H1 (cell line): ENCODE results near the gene CLMP. TPM values are rescaled to one million over a fixed set of nuclear protein-coding genes. Genes with fewer than 3 reads are reported as not detected.

Experiments used
- CTCF ChIA-PET: fragments of 300-600 bp; sonication (Branson Sonifier 250); formaldehyde crosslinking; loops from one replicate; lab custom pipeline; 2021; ENCODE audit not compliant: partially characterized antibody; lab: Charles Lee
- POLR2A ChIA-PET: fragments of 300-600 bp; sonication (Branson Sonifier 250); formaldehyde crosslinking; loops from one replicate; lab custom pipeline; 2021; ENCODE audit warnings: inconsistent platforms; ENCODE audit not compliant: partially characterized antibody; lab: Charles Lee
- DNase-seq, 2 experiments: peaks; one replicate each; pipeline versions ENCODE4 v3.0.0 to v3.0.0-alpha.2; 2010 to 2022; ENCODE audit warnings: low spot score in 2 of 2, low read depth in 1 of 2, mixed read lengths in 1 of 2
- FAIRE-seq: peaks from 2 replicates; lab custom pipeline; 2011; peaks lifted over from hg19 to GRCh38; lab: Jason Lieb, UNC
- H2AFZ ChIP-seq: 2 replicates; pipeline ENCODE4 v1.8.1; 2012; ENCODE audit warnings: low read length, inconsistent platforms
- H2AK5ac ChIP-seq: 2 replicates; pipeline ENCODE4 v1.6.1; 2013; ENCODE audit warnings: low read depth, low read length
- H2BK120ac ChIP-seq: replicated peaks from 2 replicates; pipeline ENCODE3; 2013; ENCODE audit warnings: low read depth, low read length, inconsistent platforms
- H2BK12ac ChIP-seq: 2 replicates; pipeline ENCODE4 v1.6.1; 2013; ENCODE audit warnings: low read depth, low read length
- H2BK15ac ChIP-seq: 2 replicates; pipeline ENCODE4 v1.6.1; 2013; ENCODE audit warnings: low read length
- H2BK20ac ChIP-seq: 2 replicates; pipeline ENCODE4 v1.6.1; 2013; ENCODE audit warnings: low read length
- H2BK5ac ChIP-seq: 2 replicates; pipeline ENCODE4 v1.6.1; 2013; ENCODE audit warnings: low read depth, low read length
- H3K14ac ChIP-seq: 2 replicates; pipeline ENCODE4 v1.6.1; 2013; ENCODE audit warnings: inconsistent platforms; ENCODE audit not compliant: insufficient read length
- H3K18ac ChIP-seq: 2 replicates; pipeline ENCODE4 v1.6.1; 2013; ENCODE audit warnings: low read length; ENCODE audit errors: extremely low read depth
- H3K23ac ChIP-seq: 2 replicates; pipeline ENCODE4 v1.6.1; 2013; ENCODE audit warnings: inconsistent platforms; ENCODE audit not compliant: insufficient read length
- H3K23me2 ChIP-seq: 2 replicates; pipeline ENCODE4 v1.6.1; 2013; ENCODE audit warnings: low read depth, low read length
- H3K27ac ChIP-seq: 2 replicates; pipeline ENCODE4 v1.6.1; 2011; ENCODE audit warnings: low read depth, low read length, inconsistent platforms
- H3K27me3 ChIP-seq, 4 experiments: replicated peaks in 1 of 4; 1 replicate in 1 of 4; 2 replicates in 3 of 4; pipeline versions ENCODE4 v1.6.1 to v1.8.1; 2011 to 2013; ENCODE audit warnings: low read length in 3 of 4, mild to moderate bottlenecking in 3 of 4, inconsistent platforms in 2 of 4, mixed read lengths in 2 of 4, moderate library complexity in 1 of 4; ENCODE audit not compliant: control insufficient read depth in 3 of 4, insufficient read depth in 3 of 4; ENCODE audit errors: extremely low read depth in 1 of 4
- H3K36me3 ChIP-seq, 4 experiments: 2 replicates each; pipeline versions ENCODE4 v1.6.1 to v1.8.1; 2011 to 2013; ENCODE audit warnings: mild to moderate bottlenecking in 4 of 4, low read length in 3 of 4, moderate library complexity in 2 of 4, control low read depth in 1 of 4, inconsistent platforms in 1 of 4; ENCODE audit not compliant: insufficient read depth in 4 of 4, control insufficient read depth in 2 of 4
- H3K4ac ChIP-seq: replicated peaks from 2 replicates; pipeline ENCODE3; 2013; ENCODE audit warnings: low read length, low read depth, mixed read lengths, inconsistent platforms; ENCODE audit not compliant: insufficient read length
- H3K4me1 ChIP-seq, 4 experiments: replicated peaks in 1 of 4; 1 replicate in 1 of 4; 2 replicates in 3 of 4; pipeline versions ENCODE4 v1.6.1 to v1.8.1; 2011 to 2013; ENCODE audit warnings: low read length in 3 of 4, inconsistent platforms in 2 of 4, mixed read lengths in 1 of 4; ENCODE audit not compliant: insufficient read depth in 4 of 4, control insufficient read depth in 3 of 4
- H3K4me2 ChIP-seq, 2 experiments: 2 replicates each; pipeline versions ENCODE4 v1.6.1 to v1.8.1; 2011 to 2013; ENCODE audit warnings: low read depth in 2 of 2, low read length in 2 of 2, control low read depth in 1 of 2, inconsistent platforms in 1 of 2, mild to moderate bottlenecking in 1 of 2; ENCODE audit not compliant: insufficient read depth in 1 of 2
- H3K4me3 ChIP-seq, 4 experiments: fragments of 200-600, 300-600 bp in 1 of 4; sonication (generic), shearing (Covaris generic), sonication (Bioruptor Twin) in 1 of 4; 2 replicates each; pipeline versions ENCODE4 v1.5.1 to v1.8.1; 2011 to 2016; ENCODE audit warnings: low read length in 4 of 4, low read depth in 3 of 4, control low read depth in 2 of 4, inconsistent platforms in 2 of 4, mild to moderate bottlenecking in 2 of 4, mixed read lengths in 1 of 4, moderate library complexity in 1 of 4; ENCODE audit not compliant: insufficient read depth in 2 of 4; ENCODE audit errors: extremely low read depth in 1 of 4
- H3K56ac ChIP-seq: replicated peaks from 2 replicates; pipeline ENCODE3; 2013; ENCODE audit warnings: low read depth, mild to moderate bottlenecking, mixed read lengths, low read length, inconsistent platforms; ENCODE audit not compliant: insufficient read length
- H3K79me1 ChIP-seq: 2 replicates; pipeline ENCODE4 v1.6.1; 2013; ENCODE audit warnings: low read depth, low read length, control low read depth
- H3K79me2 ChIP-seq, 2 experiments: 2 replicates each; pipeline versions ENCODE4 v1.6.1 to v1.8.1; 2012 to 2013; ENCODE audit warnings: low read length in 2 of 2, mild to moderate bottlenecking in 2 of 2, inconsistent platforms in 1 of 2; ENCODE audit not compliant: insufficient read depth in 2 of 2, control insufficient read depth in 1 of 2
- H3K9ac ChIP-seq, 4 experiments: replicated peaks in 1 of 4; 1 replicate in 1 of 4; 2 replicates in 3 of 4; pipeline versions ENCODE4 v1.6.1 to v1.8.1; 2011 to 2013; ENCODE audit warnings: low read depth in 3 of 4, low read length in 3 of 4, control low read depth in 2 of 4, mild to moderate bottlenecking in 2 of 4, moderate library complexity in 2 of 4, inconsistent platforms in 1 of 4; ENCODE audit errors: extremely low read depth in 1 of 4
- H3K9me3 ChIP-seq, 2 experiments: 2 replicates each; pipeline versions ENCODE4 v1.6.1 to v1.8.1; 2012 to 2013; ENCODE audit warnings: mild to moderate bottlenecking in 2 of 2, moderate library complexity in 2 of 2, control low read depth in 1 of 2, inconsistent platforms in 1 of 2, low read depth in 1 of 2, low read length in 1 of 2, mixed read lengths in 1 of 2; ENCODE audit not compliant: insufficient read depth in 2 of 2
- H4K20me1 ChIP-seq, 2 experiments: replicated peaks in 1 of 2; 2 replicates each; pipeline versions ENCODE3 to v1.8.1; 2011 to 2013; ENCODE audit warnings: inconsistent platforms in 2 of 2, low read length in 2 of 2, mild to moderate bottlenecking in 1 of 2; ENCODE audit not compliant: insufficient read depth in 2 of 2, control insufficient read depth in 1 of 2
- H4K5ac ChIP-seq: 2 replicates; pipeline ENCODE4 v1.6.1; 2013; ENCODE audit warnings: low read length, low read depth, mixed read lengths, inconsistent platforms; ENCODE audit not compliant: insufficient read length
- H4K8ac ChIP-seq: 2 replicates; pipeline ENCODE4 v1.8.0; 2013; ENCODE audit warnings: mild to moderate bottlenecking, moderate library complexity, low read length, inconsistent platforms; ENCODE audit not compliant: insufficient read depth; ENCODE audit errors: extremely low read depth
- H4K91ac ChIP-seq: replicated peaks from 2 replicates; pipeline ENCODE3; 2013; ENCODE audit warnings: low read length, mixed read lengths, inconsistent platforms; ENCODE audit not compliant: insufficient read length
- KDM1A ChIP-seq: fragments of 200-600, 300-600 bp; sonication (generic); IDR thresholded peaks from 2 replicates; pipeline ENCODE4 v1.7.1; 2016; ENCODE audit warnings: mild to moderate bottlenecking, low read length, borderline replicate concordance
- NANOG ChIP-seq: IDR thresholded peaks from 2 replicates; pipeline ENCODE4 v1.6.1; 2011; ENCODE audit warnings: low read length, low read depth, mild to moderate bottlenecking, inconsistent platforms; ENCODE audit not compliant: insufficient read depth, poor library complexity, severe bottlenecking
- RAD21 ChIP-seq, 2 experiments: IDR thresholded peaks in 1 of 2; conservative IDR thresholded peaks in 1 of 2; 2 replicates each; pipeline ENCODE4 v1.6.1; 2011; ENCODE audit warnings: low read depth in 2 of 2, low read length in 2 of 2, improper control_type of control experiment in 1 of 2, inconsistent platforms in 1 of 2, mild to moderate bottlenecking in 1 of 2, moderate library complexity in 1 of 2
- SIRT6 ChIP-seq: IDR thresholded peaks from one replicate; pipeline ENCODE4 v1.7.1; 2012; ENCODE audit warnings: low read length, inconsistent platforms
- SP1 ChIP-seq: IDR thresholded peaks from 2 replicates; pipeline ENCODE4 v1.6.1; 2011; ENCODE audit warnings: low read depth, low read length
- TAF7 ChIP-seq: optimal IDR thresholded peaks from 2 replicates; pipeline ENCODE3; 2011; ENCODE audit warnings: low read depth, mild to moderate bottlenecking, inconsistent platforms, low read length, moderate library complexity, borderline replicate concordance
- WGBS, 2 experiments: shearing (Covaris generic) in 1 of 2; methylation state at CpG; one replicate each; pipeline versions ENCODE4 v1.1.6 to v1.1.7; 2013 to 2015; ENCODE audit warnings: low lambda C conversion rate in 2 of 2, mixed read lengths in 2 of 2, inconsistent platforms in 1 of 2, low coverage in 1 of 2, missing lambda C conversion rate in 1 of 2; ENCODE audit not compliant: insufficient replicate concordance in 2 of 2, insufficient coverage in 1 of 2, insufficient read length in 1 of 2; ENCODE audit errors: extremely low coverage in 1 of 2, missing lambda C conversion rate in 1 of 2; 5-methylcytosine and 5-hydroxymethylcytosine counted together
- polyA plus RNA-seq, 7 experiments: library from polyadenylated mRNA; depleted of rRNA in 3 of 7; stranded (reverse) in 5 of 7; unstranded in 2 of 7; fragments of >200 nt in 5 of 7; fragments of 200-250 nt in 2 of 7; gene quantifications; 1 replicate in 5 of 7; 2 replicates in 1 of 7; 4 replicates in 1 of 7; pipeline versions ENCODE4 v1.2.1 to v1.2.3, GENCODE V29; 2011 to 2013; ENCODE audit warnings: missing spikeins in 2 of 7, mixed read lengths in 2 of 7
- total RNA-seq: library from RNA; stranded (reverse); fragmentation: NEBNext Ultra II Directional; extraction: Animal tissue kit (Norgen Biotek cat#: 25700); gene quantifications from 2 replicates; pipeline ENCODE4 v1.2.1, GENCODE V29; 2021

Gene CLMP
- total and polyA plus RNA-seq, 2 of the 8 experiments (the other 6 are each of a cell fraction or from before 2014, with no cell fraction given): 9.9 to 24.1 TPM

DNA sequence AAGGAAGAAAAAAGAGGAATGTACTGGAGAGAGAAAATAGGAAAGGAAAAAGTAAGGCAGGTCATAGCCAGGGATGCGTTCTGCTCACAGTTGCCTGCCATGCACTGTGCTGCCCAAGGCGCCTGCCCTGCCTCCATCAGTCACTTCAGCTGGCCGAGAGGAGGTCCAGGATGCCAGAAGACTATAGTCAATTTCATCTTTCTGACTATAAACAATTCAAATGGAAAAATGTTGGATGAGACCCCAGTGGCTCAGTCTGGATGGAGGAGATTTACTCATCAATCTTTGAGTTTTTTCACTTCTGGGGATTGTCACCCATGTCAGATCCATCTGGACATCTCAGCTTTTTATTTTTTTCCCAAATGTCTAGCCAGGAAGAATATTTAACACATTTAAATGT lies 36.7 kb upstream of the CLMP start:
- H4K20me1 ChIP-seq: no peaks in the 10 kb centered on the region
- no peaks in the 10 kb centered on the region for H3K36me3 ChIP-seq
- POLR2A ChIA-PET: no interaction called here
- H3K4me3 ChIP-seq: no peak overlapping the region
- H2AFZ ChIP-seq: no peak overlapping the region
- no peak overlapping the region for H3K4ac ChIP-seq
- no peak overlapping the region for H3K23ac ChIP-seq
- no peak overlapping the region for H3K27ac ChIP-seq
- no peak overlapping the region for H3K56ac ChIP-seq
- H3K9me3 ChIP-seq: no peaks in the 10 kb centered on the region
- no peaks in the 10 kb centered on the region for H3K79me2 ChIP-seq
- no peak overlapping the region for H3K14ac ChIP-seq
- H3K27me3 ChIP-seq: no peaks in the 10 kb centered on the region
- DNase-seq (no peak), FAIRE-seq (no peak)
- 94% methylated on average over 3 of the region's 3 CpGs; no CpG with 5 or more reads in 1 of the 2 experiments for WGBS, 2 experiments
- H3K23me2 ChIP-seq: no peaks in the 10 kb centered on the region; the same call in 1 of the 2 replicates
- H2BK12ac ChIP-seq: no peak overlapping the region
- peaks cover 0 to 6% (median 1%) of the 10 kb centered on the region in 4 experiments; a peak in 1 of 7 replicates for H3K4me1 ChIP-seq
- 0 out of 2 replicates have a peak overlapping the region, but pooled peaks have one; percentile 32 for H2BK15ac ChIP-seq
- no peak overlapping the region for H3K18ac ChIP-seq
- no peak overlapping the region for H4K8ac ChIP-seq
- no peak overlapping the region for H3K4me2 ChIP-seq
- H2BK5ac ChIP-seq: no peak overlapping the region
- no peaks in the 10 kb centered on the region for H3K79me1 ChIP-seq
- H4K5ac ChIP-seq: no peak overlapping the region
- no peak overlapping the region for H3K9ac ChIP-seq
- CTCF ChIA-PET: interaction anchor here (0.5 to 9.8 kb wide), 9 partner anchors 13 to 337 kb away, joined by 3 to 92 read pairs (median 5); no protein-coding TSS in a partner anchor
- TF ChIP-seq TAF7 (no peak), SP1 (no peak), KDM1A (no peak), NANOG (no peak), SIRT6 (no peak), RAD21 (IDR thresholded peaks at IDR 0.05 in 1 of 2, conservative IDR thresholded peaks at IDR 0.05 in 1 of 2; ENCODE audit: low read depth in 2 of 2, low read length in 2 of 2) (no peak)
- H4K91ac ChIP-seq: no peak overlapping the region
- no peak overlapping the region for H2BK120ac ChIP-seq
- H2BK20ac ChIP-seq: no peak overlapping the region
- no peak overlapping the region for H2AK5ac ChIP-seq
